H1 (cell line): Measurements from ENCODE around the gene C11orf65. TPM values are rescaled to one million over a fixed set of nuclear protein-coding genes. Genes with fewer than 3 reads are reported as not detected.

Source experiments
- CTCF ChIA-PET: fragments of 300-600 bp; sonication (Branson Sonifier 250); formaldehyde crosslinking; loops from one replicate; lab custom pipeline; 2021; ENCODE audit not compliant: partially characterized antibody; lab: Charles Lee
- POLR2A ChIA-PET: fragments of 300-600 bp; sonication (Branson Sonifier 250); formaldehyde crosslinking; loops from one replicate; lab custom pipeline; 2021; ENCODE audit warnings: inconsistent platforms; ENCODE audit not compliant: partially characterized antibody; lab: Charles Lee
- DNase-seq, 2 experiments: peaks; one replicate each; pipeline versions ENCODE4 v3.0.0 to v3.0.0-alpha.2; 2010 to 2022; ENCODE audit warnings: low spot score in 2 of 2, low read depth in 1 of 2, mixed read lengths in 1 of 2
- FAIRE-seq: peaks from 2 replicates; lab custom pipeline; 2011; peaks lifted over from hg19 to GRCh38; lab: Jason Lieb, UNC
- H2AFZ ChIP-seq: 2 replicates; pipeline ENCODE4 v1.8.1; 2012; ENCODE audit warnings: low read length, inconsistent platforms
- H2AK5ac ChIP-seq: 2 replicates; pipeline ENCODE4 v1.6.1; 2013; ENCODE audit warnings: low read depth, low read length
- H2BK120ac ChIP-seq: replicated peaks from 2 replicates; pipeline ENCODE3; 2013; ENCODE audit warnings: low read depth, low read length, inconsistent platforms
- H2BK12ac ChIP-seq: 2 replicates; pipeline ENCODE4 v1.6.1; 2013; ENCODE audit warnings: low read depth, low read length
- H2BK15ac ChIP-seq: 2 replicates; pipeline ENCODE4 v1.6.1; 2013; ENCODE audit warnings: low read length
- H2BK20ac ChIP-seq: 2 replicates; pipeline ENCODE4 v1.6.1; 2013; ENCODE audit warnings: low read length
- H2BK5ac ChIP-seq: 2 replicates; pipeline ENCODE4 v1.6.1; 2013; ENCODE audit warnings: low read depth, low read length
- H3K14ac ChIP-seq: 2 replicates; pipeline ENCODE4 v1.6.1; 2013; ENCODE audit warnings: inconsistent platforms; ENCODE audit not compliant: insufficient read length
- H3K18ac ChIP-seq: 2 replicates; pipeline ENCODE4 v1.6.1; 2013; ENCODE audit warnings: low read length; ENCODE audit errors: extremely low read depth
- H3K23ac ChIP-seq: 2 replicates; pipeline ENCODE4 v1.6.1; 2013; ENCODE audit warnings: inconsistent platforms; ENCODE audit not compliant: insufficient read length
- H3K23me2 ChIP-seq: 2 replicates; pipeline ENCODE4 v1.6.1; 2013; ENCODE audit warnings: low read depth, low read length
- H3K27ac ChIP-seq: 2 replicates; pipeline ENCODE4 v1.6.1; 2011; ENCODE audit warnings: low read depth, low read length, inconsistent platforms
- H3K27me3 ChIP-seq, 4 experiments: replicated peaks in 1 of 4; 1 replicate in 1 of 4; 2 replicates in 3 of 4; pipeline versions ENCODE4 v1.6.1 to v1.8.1; 2011 to 2013; ENCODE audit warnings: low read length in 3 of 4, mild to moderate bottlenecking in 3 of 4, inconsistent platforms in 2 of 4, mixed read lengths in 2 of 4, moderate library complexity in 1 of 4; ENCODE audit not compliant: control insufficient read depth in 3 of 4, insufficient read depth in 3 of 4; ENCODE audit errors: extremely low read depth in 1 of 4
- H3K36me3 ChIP-seq, 4 experiments: 2 replicates each; pipeline versions ENCODE4 v1.6.1 to v1.8.1; 2011 to 2013; ENCODE audit warnings: mild to moderate bottlenecking in 4 of 4, low read length in 3 of 4, moderate library complexity in 2 of 4, control low read depth in 1 of 4, inconsistent platforms in 1 of 4; ENCODE audit not compliant: insufficient read depth in 4 of 4, control insufficient read depth in 2 of 4
- H3K4ac ChIP-seq: replicated peaks from 2 replicates; pipeline ENCODE3; 2013; ENCODE audit warnings: low read length, low read depth, mixed read lengths, inconsistent platforms; ENCODE audit not compliant: insufficient read length
- H3K4me1 ChIP-seq, 4 experiments: replicated peaks in 1 of 4; 1 replicate in 1 of 4; 2 replicates in 3 of 4; pipeline versions ENCODE4 v1.6.1 to v1.8.1; 2011 to 2013; ENCODE audit warnings: low read length in 3 of 4, inconsistent platforms in 2 of 4, mixed read lengths in 1 of 4; ENCODE audit not compliant: insufficient read depth in 4 of 4, control insufficient read depth in 3 of 4
- H3K4me2 ChIP-seq, 2 experiments: 2 replicates each; pipeline versions ENCODE4 v1.6.1 to v1.8.1; 2011 to 2013; ENCODE audit warnings: low read depth in 2 of 2, low read length in 2 of 2, control low read depth in 1 of 2, inconsistent platforms in 1 of 2, mild to moderate bottlenecking in 1 of 2; ENCODE audit not compliant: insufficient read depth in 1 of 2
- H3K4me3 ChIP-seq, 4 experiments: fragments of 200-600, 300-600 bp in 1 of 4; sonication (generic), shearing (Covaris generic), sonication (Bioruptor Twin) in 1 of 4; 2 replicates each; pipeline versions ENCODE4 v1.5.1 to v1.8.1; 2011 to 2016; ENCODE audit warnings: low read length in 4 of 4, low read depth in 3 of 4, control low read depth in 2 of 4, inconsistent platforms in 2 of 4, mild to moderate bottlenecking in 2 of 4, mixed read lengths in 1 of 4, moderate library complexity in 1 of 4; ENCODE audit not compliant: insufficient read depth in 2 of 4; ENCODE audit errors: extremely low read depth in 1 of 4
- H3K56ac ChIP-seq: replicated peaks from 2 replicates; pipeline ENCODE3; 2013; ENCODE audit warnings: low read depth, mild to moderate bottlenecking, mixed read lengths, low read length, inconsistent platforms; ENCODE audit not compliant: insufficient read length
- H3K79me1 ChIP-seq: 2 replicates; pipeline ENCODE4 v1.6.1; 2013; ENCODE audit warnings: low read depth, low read length, control low read depth
- H3K79me2 ChIP-seq, 2 experiments: 2 replicates each; pipeline versions ENCODE4 v1.6.1 to v1.8.1; 2012 to 2013; ENCODE audit warnings: low read length in 2 of 2, mild to moderate bottlenecking in 2 of 2, inconsistent platforms in 1 of 2; ENCODE audit not compliant: insufficient read depth in 2 of 2, control insufficient read depth in 1 of 2
- H3K9ac ChIP-seq, 4 experiments: replicated peaks in 1 of 4; 1 replicate in 1 of 4; 2 replicates in 3 of 4; pipeline versions ENCODE4 v1.6.1 to v1.8.1; 2011 to 2013; ENCODE audit warnings: low read depth in 3 of 4, low read length in 3 of 4, control low read depth in 2 of 4, mild to moderate bottlenecking in 2 of 4, moderate library complexity in 2 of 4, inconsistent platforms in 1 of 4; ENCODE audit errors: extremely low read depth in 1 of 4
- H3K9me3 ChIP-seq, 2 experiments: 2 replicates each; pipeline versions ENCODE4 v1.6.1 to v1.8.1; 2012 to 2013; ENCODE audit warnings: mild to moderate bottlenecking in 2 of 2, moderate library complexity in 2 of 2, control low read depth in 1 of 2, inconsistent platforms in 1 of 2, low read depth in 1 of 2, low read length in 1 of 2, mixed read lengths in 1 of 2; ENCODE audit not compliant: insufficient read depth in 2 of 2
- H4K20me1 ChIP-seq, 2 experiments: replicated peaks in 1 of 2; 2 replicates each; pipeline versions ENCODE3 to v1.8.1; 2011 to 2013; ENCODE audit warnings: inconsistent platforms in 2 of 2, low read length in 2 of 2, mild to moderate bottlenecking in 1 of 2; ENCODE audit not compliant: insufficient read depth in 2 of 2, control insufficient read depth in 1 of 2
- H4K5ac ChIP-seq: 2 replicates; pipeline ENCODE4 v1.6.1; 2013; ENCODE audit warnings: low read length, low read depth, mixed read lengths, inconsistent platforms; ENCODE audit not compliant: insufficient read length
- H4K8ac ChIP-seq: 2 replicates; pipeline ENCODE4 v1.8.0; 2013; ENCODE audit warnings: mild to moderate bottlenecking, moderate library complexity, low read length, inconsistent platforms; ENCODE audit not compliant: insufficient read depth; ENCODE audit errors: extremely low read depth
- H4K91ac ChIP-seq: replicated peaks from 2 replicates; pipeline ENCODE3; 2013; ENCODE audit warnings: low read length, mixed read lengths, inconsistent platforms; ENCODE audit not compliant: insufficient read length
- HDAC2 ChIP-seq, 2 experiments: fragments of 300-600 bp in 1 of 2; sonication (generic) in 1 of 2; IDR thresholded peaks; 2 replicates each; pipeline ENCODE4 v1.6.1; 2011 to 2012; ENCODE audit warnings: low read depth in 2 of 2, low read length in 2 of 2, mild to moderate bottlenecking in 2 of 2, moderate library complexity in 2 of 2, borderline replicate concordance in 1 of 2, inconsistent platforms in 1 of 2
- POU5F1 ChIP-seq: IDR thresholded peaks from 2 replicates; pipeline ENCODE4 v1.6.1; 2011; ENCODE audit warnings: low read depth, mild to moderate bottlenecking, low read length, moderate library complexity
- WGBS, 2 experiments: shearing (Covaris generic) in 1 of 2; methylation state at CpG; one replicate each; pipeline versions ENCODE4 v1.1.6 to v1.1.7; 2013 to 2015; ENCODE audit warnings: low lambda C conversion rate in 2 of 2, mixed read lengths in 2 of 2, inconsistent platforms in 1 of 2, low coverage in 1 of 2, missing lambda C conversion rate in 1 of 2; ENCODE audit not compliant: insufficient replicate concordance in 2 of 2, insufficient coverage in 1 of 2, insufficient read length in 1 of 2; ENCODE audit errors: extremely low coverage in 1 of 2, missing lambda C conversion rate in 1 of 2; 5-methylcytosine and 5-hydroxymethylcytosine counted together
- polyA plus RNA-seq, 7 experiments: library from polyadenylated mRNA; depleted of rRNA in 3 of 7; stranded (reverse) in 5 of 7; unstranded in 2 of 7; fragments of >200 nt in 5 of 7; fragments of 200-250 nt in 2 of 7; gene quantifications; 1 replicate in 5 of 7; 2 replicates in 1 of 7; 4 replicates in 1 of 7; pipeline versions ENCODE4 v1.2.1 to v1.2.3, GENCODE V29; 2011 to 2013; ENCODE audit warnings: missing spikeins in 2 of 7, mixed read lengths in 2 of 7
- total RNA-seq: library from RNA; stranded (reverse); fragmentation: NEBNext Ultra II Directional; extraction: Animal tissue kit (Norgen Biotek cat#: 25700); gene quantifications from 2 replicates; pipeline ENCODE4 v1.2.1, GENCODE V29; 2021

C11orf65 gene
- total and polyA plus RNA-seq, 2 of the 8 experiments (the other 6 are each of a cell fraction or from before 2014, with no cell fraction given) = 0.14 to 0.22 TPM

DNA sequence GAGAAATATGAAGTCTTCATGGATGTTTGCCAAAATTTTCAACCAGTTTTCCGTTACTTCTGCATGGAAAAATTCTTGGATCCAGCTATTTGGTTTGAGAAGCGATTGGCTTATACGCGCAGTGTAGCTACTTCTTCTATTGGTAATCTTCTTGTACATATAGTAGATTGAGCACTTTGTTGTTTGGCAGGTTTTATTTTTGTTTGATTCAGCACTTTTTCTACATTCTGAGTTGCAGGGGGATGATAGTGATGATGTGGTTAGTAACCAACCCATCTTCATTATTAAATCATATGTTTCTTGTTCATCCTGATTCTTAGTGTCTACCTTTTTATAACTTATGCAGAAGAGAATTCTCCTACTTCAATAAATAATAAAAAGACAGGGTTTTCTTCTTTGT is 121.6 kb downstream of the C11orf65 start:
- Histone ChIP-seq H4K8ac (no peak overlapping the region), H3K18ac (no peak overlapping the region), H3K23me2 (no peaks in the 10 kb centered on the region; the same call in 1 of the 2 replicates), H4K20me1 (no peaks in the 10 kb centered on the region), H2BK20ac (no peak overlapping the region), H4K91ac (no peak overlapping the region), H3K9ac (no peak overlapping the region), H2BK12ac (no peak overlapping the region), H3K79me1 (no peaks in the 10 kb centered on the region), H2AK5ac (no peak overlapping the region), H3K9me3 (no peaks in the 10 kb centered on the region), H3K79me2 (no peaks in the 10 kb centered on the region), H3K4ac (no peak overlapping the region), H2BK120ac (no peak overlapping the region), H3K27ac (no peak overlapping the region), H3K14ac (no peak overlapping the region), H2AFZ (no peak overlapping the region), H3K4me3 (no peak overlapping the region), H2BK5ac (no peak overlapping the region), H3K4me2 (no peak overlapping the region), H2BK15ac (no peak overlapping the region), H3K23ac (no peak overlapping the region), H3K56ac (no peak overlapping the region), H4K5ac (no peak overlapping the region), H3K27me3 (no peaks in the 10 kb centered on the region), H3K4me1 (peaks cover 0 to 2% (median 0%) of the 10 kb centered on the region in 4 experiments; a peak in 1 of 7 replicates), H3K36me3 (peaks cover 2 to 13% (median 6%) of the 10 kb centered on the region in 4 experiments; a peak in 4 of 8 replicates)
- TF ChIP-seq HDAC2 (IDR thresholded peaks at IDR 0.05; ENCODE audit: borderline replicate concordance in 1 of 2, low read depth in 2 of 2, low read length in 2 of 2) (no peak), POU5F1 (no peak)
- FAIRE-seq (no peak), DNase-seq (no peak)
- ChIA-PET POLR2A (no interaction called here), CTCF (interaction anchor here (1.0 kb wide), 1 partner anchor 303 kb away, joined by 4 read pairs; no protein-coding TSS in a partner anchor)
- WGBS, 2 experiments = 98% methylated on average over 4 of the region's 4 CpGs; no CpG with 5 or more reads in 1 of the 2 experiments
